H9 (cell line): Measurements from ENCODE around the gene NRP2. TPM values are rescaled to one million over a fixed set of nuclear protein-coding genes. Genes with fewer than 3 reads are reported as not detected.

Source experiments
- DNase-seq: peaks from one replicate; pipeline ENCODE4 v3.0.0-alpha.2; 2017
- H2AFZ ChIP-seq: one replicate; pipeline ENCODE4 v1.6.1; 2013; ENCODE audit warnings: mild to moderate bottlenecking, low read length, control low read depth, moderate library complexity
- H2AK5ac ChIP-seq: 2 replicates; pipeline ENCODE4 v1.6.1; 2013; ENCODE audit warnings: low read length, control low read depth, mixed read lengths; ENCODE audit not compliant: insufficient read length
- H2BK120ac ChIP-seq: one replicate; pipeline ENCODE4 v1.6.1; 2013; ENCODE audit warnings: low read depth, mild to moderate bottlenecking, low read length, control low read depth, inconsistent platforms; ENCODE audit not compliant: poor library complexity, severe bottlenecking
- H2BK12ac ChIP-seq: 2 replicates; pipeline ENCODE4 v1.6.1; 2013; ENCODE audit warnings: low read length, control low read depth, mixed read lengths, low read depth; ENCODE audit not compliant: insufficient read length
- H2BK15ac ChIP-seq: 2 replicates; pipeline ENCODE4 v1.6.1; 2013; ENCODE audit warnings: low read depth, low read length, control low read depth
- H2BK20ac ChIP-seq: one replicate; pipeline ENCODE4 v1.6.1; 2013; ENCODE audit warnings: low read depth, mild to moderate bottlenecking, low read length, control low read depth, inconsistent platforms; ENCODE audit not compliant: poor library complexity, severe bottlenecking
- H2BK5ac ChIP-seq: 2 replicates; pipeline ENCODE4 v1.6.1; 2013; ENCODE audit warnings: low read length, control low read depth, mixed read lengths; ENCODE audit not compliant: insufficient read length
- H3K14ac ChIP-seq: 2 replicates; pipeline ENCODE4 v1.6.1; 2013; ENCODE audit warnings: low read length, control low read depth; ENCODE audit not compliant: insufficient read depth
- H3K18ac ChIP-seq: 2 replicates; pipeline ENCODE4 v1.6.1; 2013; ENCODE audit warnings: low read depth, mild to moderate bottlenecking, mixed read lengths, low read length, control low read depth; ENCODE audit not compliant: insufficient read length
- H3K23ac ChIP-seq: 2 replicates; pipeline ENCODE4 v1.6.1; 2013; ENCODE audit warnings: low read length, control low read depth, mixed read lengths, low read depth; ENCODE audit not compliant: insufficient read length
- H3K23me2 ChIP-seq: 2 replicates; pipeline ENCODE4 v1.6.1; 2013; ENCODE audit warnings: low read depth, mild to moderate bottlenecking, mixed read lengths, low read length, control low read depth; ENCODE audit not compliant: insufficient read length, poor library complexity, severe bottlenecking
- H3K27ac ChIP-seq: 2 replicates; pipeline ENCODE4 v1.5.1; 2013; ENCODE audit warnings: low read length, control low read depth, mixed read lengths, low read depth; ENCODE audit not compliant: insufficient read length
- H3K27me3 ChIP-seq: 2 replicates; pipeline ENCODE4 v1.6.1; 2013; ENCODE audit warnings: low read length, control low read depth, inconsistent platforms; ENCODE audit not compliant: insufficient read depth
- H3K4ac ChIP-seq: 2 replicates; pipeline ENCODE4 v1.6.1; 2013; ENCODE audit warnings: low read depth, mild to moderate bottlenecking, control low read depth, inconsistent platforms, low read length, moderate library complexity
- H3K4me1 ChIP-seq: 2 replicates; pipeline ENCODE4 v1.6.1; 2013; ENCODE audit warnings: low read length, control low read depth, inconsistent platforms; ENCODE audit not compliant: insufficient read depth
- H3K4me2 ChIP-seq: 2 replicates; pipeline ENCODE4 v1.6.1; 2013; ENCODE audit warnings: low read length, control low read depth, mixed read lengths; ENCODE audit not compliant: insufficient read length, insufficient read depth
- H3K56ac ChIP-seq: 2 replicates; pipeline ENCODE4 v1.6.1; 2013; ENCODE audit warnings: low read depth, mild to moderate bottlenecking, mixed read lengths, low read length, control low read depth; ENCODE audit not compliant: insufficient read length
- H3K79me1 ChIP-seq: 2 replicates; pipeline ENCODE4 v1.6.1; 2013; ENCODE audit warnings: low read depth, mild to moderate bottlenecking, moderate library complexity, low read length, control low read depth, inconsistent platforms; ENCODE audit not compliant: insufficient read depth, poor library complexity, severe bottlenecking
- H3K79me2 ChIP-seq: 2 replicates; pipeline ENCODE4 v1.6.1; 2013; ENCODE audit warnings: low read length, control low read depth, inconsistent platforms; ENCODE audit not compliant: insufficient read depth
- H3K9ac ChIP-seq: 2 replicates; pipeline ENCODE4 v1.6.1; 2013; ENCODE audit warnings: low read length, control low read depth, mixed read lengths; ENCODE audit not compliant: insufficient read length; ENCODE audit errors: extremely low read depth
- H3K9me3 ChIP-seq: one replicate; pipeline ENCODE4 v1.6.1; 2013; ENCODE audit warnings: low read depth, low read length, inconsistent platforms; ENCODE audit not compliant: control insufficient read depth
- H3T11ph ChIP-seq: one replicate; pipeline ENCODE4 v1.6.1; 2013; ENCODE audit warnings: mild to moderate bottlenecking, low read length, control low read depth, inconsistent platforms
- H4K20me1 ChIP-seq: one replicate; pipeline ENCODE4 v1.6.1; 2013; ENCODE audit not compliant: control insufficient read depth, insufficient read length, insufficient read depth
- H4K5ac ChIP-seq: 2 replicates; pipeline ENCODE4 v1.6.1; 2013; ENCODE audit warnings: low read depth, mild to moderate bottlenecking, mixed read lengths, low read length, control low read depth; ENCODE audit not compliant: insufficient read length
- H4K8ac ChIP-seq: replicated peaks from 2 replicates; pipeline ENCODE4 v1.6.1; 2013; ENCODE audit warnings: low read length, control low read depth, mixed read lengths, low read depth; ENCODE audit not compliant: insufficient read length
- H4K91ac ChIP-seq: 2 replicates; pipeline ENCODE4 v1.6.1; 2013; ENCODE audit warnings: low read depth, mild to moderate bottlenecking, moderate library complexity, mixed read lengths, low read length, control low read depth; ENCODE audit not compliant: insufficient read length
- H3K27ac Mint-ChIP-seq, 3 experiments: 2 replicates in 2 of 3; 3 replicates in 1 of 3; pipeline ENCODE4 v1.8.0; 2020 to 2021; ENCODE audit warnings: mixed read lengths in 3 of 3, mild to moderate bottlenecking in 1 of 3, moderate library complexity in 1 of 3
- H3K27me3 Mint-ChIP-seq: 2 replicates; pipeline ENCODE4 v1.8.0; 2021; ENCODE audit warnings: low read depth, mild to moderate bottlenecking, moderate library complexity, mixed read lengths
- H3K36me3 Mint-ChIP-seq, 3 experiments: 2 replicates in 2 of 3; 3 replicates in 1 of 3; pipeline ENCODE4 v1.8.0; 2020 to 2021; ENCODE audit warnings: low read depth in 3 of 3, mixed read lengths in 3 of 3; ENCODE audit not compliant: insufficient read depth in 1 of 3
- H3K4me1 Mint-ChIP-seq, 2 experiments: 2 replicates each; pipeline ENCODE4 v1.8.0; 2020; ENCODE audit warnings: mixed read lengths in 2 of 2
- H3K4me3 Mint-ChIP-seq, 2 experiments: 2 replicates in 1 of 2; 3 replicates in 1 of 2; pipeline ENCODE4 v1.8.0; 2020 to 2021; ENCODE audit warnings: mild to moderate bottlenecking in 2 of 2, mixed read lengths in 2 of 2, moderate library complexity in 1 of 2
- H3K9me3 Mint-ChIP-seq, 2 experiments: 2 replicates in 1 of 2; 3 replicates in 1 of 2; pipeline ENCODE4 v1.8.0; 2020; ENCODE audit warnings: mild to moderate bottlenecking in 2 of 2, mixed read lengths in 2 of 2, moderate library complexity in 1 of 2
- CTCF ChIP-seq: fragments of 200-600 bp; sonication (generic); conservative IDR thresholded peaks from 3 replicates; pipeline ENCODE4 v1.8.0; 2021; ENCODE audit warnings: antibody characterized with exemption, mild to moderate bottlenecking
- WGBS: extraction: QIAGEN DNeasy Blood & Tissue Kit; methylation state at CpG from one replicate; pipeline ENCODE4 v1.1.7; 2013; ENCODE audit warnings: missing lambda C conversion rate, low lambda C conversion rate, mixed read lengths; ENCODE audit not compliant: insufficient read length; ENCODE audit errors: extremely low coverage; 5-methylcytosine and 5-hydroxymethylcytosine counted together
- total RNA-seq: library from RNA; stranded (reverse); gene quantifications from 2 replicates; pipeline ENCODE4 v1.2.1, GENCODE V29; 2021

NRP2 gene
- total RNA-seq, 1 experiment from 2014 or later: 19.7 TPM

- H2BK120ac ChIP-seq: no peak overlapping the region
- H3K23ac ChIP-seq: no peak overlapping the region
- peaks cover 23% of the 10 kb centered on the region for H3K27me3 Mint-ChIP-seq
- H3T11ph ChIP-seq: no peak overlapping the region
- H4K91ac ChIP-seq: no peak overlapping the region
- no peaks in the 10 kb centered on the region for H3K4me1 ChIP-seq
- H3K18ac ChIP-seq: no peak overlapping the region
- no peak overlapping the region for H4K5ac ChIP-seq
- no peak overlapping the region for H2BK20ac ChIP-seq
- no peak overlapping the region for H3K14ac ChIP-seq
- no peak overlapping the region for H2BK12ac ChIP-seq
- no peaks in the 10 kb centered on the region for H4K20me1 ChIP-seq
- H3K27ac ChIP-seq: no peak overlapping the region
- no peak overlapping the region for H2BK5ac ChIP-seq
- H2AK5ac ChIP-seq: no peak overlapping the region
- no peak overlapping the region for H3K56ac ChIP-seq
- H3K4me2 ChIP-seq: no peak overlapping the region
- H3K27me3 ChIP-seq: no peaks in the 10 kb centered on the region
- no peaks in the 10 kb centered on the region for H3K79me2 ChIP-seq
- H4K8ac ChIP-seq: no peak overlapping the region
- no peak overlapping the region for H3K27ac Mint-ChIP-seq
- H3K9ac ChIP-seq: no peak overlapping the region
- H3K79me1 ChIP-seq: no peaks in the 10 kb centered on the region
- no peak overlapping the region for H3K4me3 Mint-ChIP-seq
- H2BK15ac ChIP-seq: no peak overlapping the region
- no CpG with 5 or more reads among the region's 6 CpGs for WGBS
- H3K9me3 Mint-ChIP-seq: no peaks in the 10 kb centered on the region
- no peaks in the 10 kb centered on the region for H3K9me3 ChIP-seq
- peaks cover 0 to 10% (median 8%) of the 10 kb centered on the region in 3 experiments; a peak in 2 of 7 replicates for H3K36me3 Mint-ChIP-seq
- no peak for DNase-seq
- no peaks in the 10 kb centered on the region for H3K23me2 ChIP-seq
- no peak overlapping the region for H2AFZ ChIP-seq
- no peak for TF ChIP-seq CTCF
- H3K4ac ChIP-seq: no peak overlapping the region
- H3K4me1 Mint-ChIP-seq: peaks cover 15 to 19% of the 10 kb centered on the region in 2 experiments
Observed at GRCh38 chr2:205775097-205775877, 93.0 kb downstream of the NRP2 start.
